Measurements from ENCODE around the gene TMEM207. TPM values are rescaled to one million over a fixed set of nuclear protein-coding genes. Genes with fewer than 3 reads are reported as not detected.

Gene TMEM207
- total RNA-seq, 4 donors from 2014 or later, result not detected

GRCh38 chr3:190492966-190493365, 43.3 kb upstream of the TMEM207 start:
- no peaks in the 10 kb centered on the region for H3K4me1 ChIP-seq
- in situ Hi-C loops (cut with MboI; ENCODE audit: low pct_ligation_motif_present in 1 of 4, low pct_unique_long_range_greater_than_20kb in 1 of 4, low sequenced_read_pairs in 3 of 4) (no loop called here), intact Hi-C loops (cut with DNase I; ENCODE audit: low total_unique reads) (no loop called here)
- 85 to 96% methylated on average over 4 of the region's 4 CpGs for WGBS, 2 donors (ENCODE audit: low coverage in 1 of 2)
- no peaks in the 10 kb centered on the region for H3K36me3 ChIP-seq
- peaks cover 12% of the 10 kb centered on the region for H3K27me3 ChIP-seq
- no peak for TF ChIP-seq CTCF (IDR thresholded peaks at IDR 0.05)
- no peak for TF ChIP-seq POLR2AphosphoS5 (IDR thresholded peaks at IDR 0.05)
- no peak for TF ChIP-seq POLR2A (IDR thresholded peaks at IDR 0.05)
- TF ChIP-seq EP300 (IDR thresholded peaks at IDR 0.05; ENCODE audit: low read depth), result no peak
- no peaks in the 10 kb centered on the region for H3K9me3 ChIP-seq
- no peak for DNase-seq
- no peak overlapping the region for H3K27ac ChIP-seq
- no peak overlapping the region for H3K4me3 ChIP-seq

- H3K4me1 ChIP-seq, result no peaks in the 10 kb centered on the region
Observed at GRCh38 chr3:190492129-190492528, 42.4 kb upstream of the TMEM207 start.

GRCh38 chr3:190491533-190492054, 41.9 kb upstream of the TMEM207 start:
- no peaks in the 10 kb centered on the region for H3K9me3 ChIP-seq
- H3K36me3 ChIP-seq, result no peaks in the 10 kb centered on the region
- H3K4me3 ChIP-seq, result no peak overlapping the region
- 68 to 87% methylated on average over 2 to 4 of the region's 4 CpGs for WGBS, 2 donors (ENCODE audit: low coverage in 1 of 2)
- H3K27me3 ChIP-seq, result peaks cover 19% of the 10 kb centered on the region
- in situ Hi-C loops (cut with MboI; ENCODE audit: low pct_ligation_motif_present in 1 of 4, low pct_unique_long_range_greater_than_20kb in 1 of 4, low sequenced_read_pairs in 3 of 4), result no loop called here
- no peak for TF ChIP-seq CTCF (IDR thresholded peaks at IDR 0.05)
- no peak for TF ChIP-seq POLR2AphosphoS5 (IDR thresholded peaks at IDR 0.05)
- TF ChIP-seq EP300 (IDR thresholded peaks at IDR 0.05; ENCODE audit: low read depth), result no peak
- TF ChIP-seq POLR2A (IDR thresholded peaks at IDR 0.05), result no peak
- no peak for DNase-seq
- H3K27ac ChIP-seq, result no peak overlapping the region
- intact Hi-C loops (cut with DNase I; ENCODE audit: low total_unique reads), result no loop called here
- no peaks in the 10 kb centered on the region for H3K4me1 ChIP-seq

More at GRCh38 chr3:190492129-190492528, 42.4 kb upstream of the TMEM207 start:
- no peak for DNase-seq
- H3K4me3 ChIP-seq, result no peak overlapping the region
- peaks cover 18% of the 10 kb centered on the region for H3K27me3 ChIP-seq
- intact Hi-C loops (cut with DNase I; ENCODE audit: low total_unique reads) (no loop called here), in situ Hi-C loops (cut with MboI; ENCODE audit: low pct_ligation_motif_present in 1 of 4, low pct_unique_long_range_greater_than_20kb in 1 of 4, low sequenced_read_pairs in 3 of 4) (no loop called here)
- H3K9me3 ChIP-seq, result no peaks in the 10 kb centered on the region
- H3K27ac ChIP-seq, result no peak overlapping the region
- TF ChIP-seq POLR2AphosphoS5 (IDR thresholded peaks at IDR 0.05) (no peak), POLR2A (IDR thresholded peaks at IDR 0.05) (no peak), EP300 (IDR thresholded peaks at IDR 0.05; ENCODE audit: low read depth) (no peak), CTCF (IDR thresholded peaks at IDR 0.05) (no peak)
- no peaks in the 10 kb centered on the region for H3K36me3 ChIP-seq

GRCh38 chr3:190486908-190487607, 37.4 kb upstream of the TMEM207 start:
- TF ChIP-seq POLR2AphosphoS5 (IDR thresholded peaks at IDR 0.05), result no peak
- no peak for TF ChIP-seq CTCF (IDR thresholded peaks at IDR 0.05)
- TF ChIP-seq EP300 (IDR thresholded peaks at IDR 0.05; ENCODE audit: low read depth), result no peak
- TF ChIP-seq POLR2A (IDR thresholded peaks at IDR 0.05), result no peak
- H3K4me3 ChIP-seq, result no peak overlapping the region
- in situ Hi-C loops (cut with MboI; ENCODE audit: low pct_ligation_motif_present in 1 of 4, low pct_unique_long_range_greater_than_20kb in 1 of 4, low sequenced_read_pairs in 3 of 4) (no loop called here), intact Hi-C loops (cut with DNase I; ENCODE audit: low total_unique reads) (no loop called here)
- DNase-seq, result no peak
- no peak overlapping the region for H3K27ac ChIP-seq
- 52 to 65% methylated on average over 4 of the region's 4 CpGs for WGBS, 2 donors (ENCODE audit: low coverage in 1 of 2)
- no peaks in the 10 kb centered on the region for H3K9me3 ChIP-seq
- no peaks in the 10 kb centered on the region for H3K36me3 ChIP-seq
- peaks cover 22% of the 10 kb centered on the region for H3K27me3 ChIP-seq
- no peaks in the 10 kb centered on the region for H3K4me1 ChIP-seq
